Coronary artery (tissue), 2 donors: ENCODE results near the gene ZCCHC17.

Experiments used
- DNase-seq: peaks from one replicate; pipeline ENCODE4 v3.0.0-alpha.2; 2017; ENCODE audit warnings: low spot score
- H3K27ac ChIP-seq, 2 donors: fragments of 200-600 bp; sonication (generic); one replicate each; pipeline ENCODE4 v1.5.1; 2016 to 2019
- H3K4me3 ChIP-seq: fragments of 200-600 bp; sonication (generic); 2 replicates; pipeline ENCODE4 v1.5.1; 2016; ENCODE audit warnings: mild to moderate bottlenecking, moderate library complexity
- CTCF ChIP-seq: fragments of 200-600 bp; sonication (generic); IDR thresholded peaks from one replicate; pipeline ENCODE4 v1.5.1; 2019; ENCODE audit warnings: antibody characterized with exemption

Gene ZCCHC17

GRCh38 chr1:31368611-31369107 is 71.8 kb downstream of the ZCCHC17 start:
- Histone ChIP-seq H3K27ac (peak overlapping the region; percentile 46 to 64), H3K4me3 (no peak overlapping the region)
- no peak for TF ChIP-seq CTCF
- DNase-seq, result no peak

- no peak for DNase-seq
Measured at GRCh38 chr1:31370021-31370420, 73.2 kb downstream of the ZCCHC17 start.

GRCh38 chr1:31370565-31370964 is 73.7 kb downstream of the ZCCHC17 start:
- H3K4me3 ChIP-seq, result peak overlapping the region; percentile 74
- no peak for DNase-seq
- TF ChIP-seq CTCF, result no peak
- H3K27ac ChIP-seq, result peak overlapping the region; percentile 21 to 96

More at GRCh38 chr1:31370021-31370420, 73.2 kb downstream of the ZCCHC17 start:
- no peak overlapping the region for H3K4me3 ChIP-seq
- no peak for TF ChIP-seq CTCF
- H3K27ac ChIP-seq, result peak overlapping the region; percentile 21 to 96

- H3K4me3 ChIP-seq, result peak overlapping the region; percentile 74
- no peak for DNase-seq
- no peak for TF ChIP-seq CTCF
- H3K27ac ChIP-seq, result peak overlapping the region; percentile 89 to 96
Measured at GRCh38 chr1:31371121-31371959, 74.5 kb downstream of the ZCCHC17 start.

- peak overlapping the region; percentile 74 for H3K4me3 ChIP-seq
- TF ChIP-seq CTCF, result no peak
- peak overlapping the region; percentile 89 to 96 for H3K27ac ChIP-seq
- no peak for DNase-seq
Measured at GRCh38 chr1:31372051-31372450, 75.2 kb downstream of the ZCCHC17 start.

GRCh38 chr1:31372751-31373055 is 75.9 kb downstream of the ZCCHC17 start:
- no peak for TF ChIP-seq CTCF
- peak overlapping the region; percentile 74 for H3K4me3 ChIP-seq
- no peak for DNase-seq
- peak overlapping the region; percentile 89 to 96 for H3K27ac ChIP-seq
